OCI-LY1 (cell line): ENCODE data around the gene TBL3.

Experiments used
- EZH2 ChIP-seq: fragments of 200-600 bp; sonication (generic), shearing (Covaris generic); IDR thresholded peaks from 2 replicates; pipeline ENCODE4 v1.8.0; 2017; ENCODE audit warnings: borderline replicate concordance, mixed run types, mild to moderate bottlenecking, antibody characterized with exemption, low read length, moderate library complexity, mixed read lengths
- TF ChIP-seq, protein P1 (sequence below): fragments of 200-600 bp; sonication (generic), shearing (Covaris generic); IDR thresholded peaks from 2 replicates; pipeline ENCODE4 v1.5.1; 2017; ENCODE audit warnings: mild to moderate bottlenecking, antibody characterized with exemption, low read length, moderate library complexity, mixed read lengths

DNA sequence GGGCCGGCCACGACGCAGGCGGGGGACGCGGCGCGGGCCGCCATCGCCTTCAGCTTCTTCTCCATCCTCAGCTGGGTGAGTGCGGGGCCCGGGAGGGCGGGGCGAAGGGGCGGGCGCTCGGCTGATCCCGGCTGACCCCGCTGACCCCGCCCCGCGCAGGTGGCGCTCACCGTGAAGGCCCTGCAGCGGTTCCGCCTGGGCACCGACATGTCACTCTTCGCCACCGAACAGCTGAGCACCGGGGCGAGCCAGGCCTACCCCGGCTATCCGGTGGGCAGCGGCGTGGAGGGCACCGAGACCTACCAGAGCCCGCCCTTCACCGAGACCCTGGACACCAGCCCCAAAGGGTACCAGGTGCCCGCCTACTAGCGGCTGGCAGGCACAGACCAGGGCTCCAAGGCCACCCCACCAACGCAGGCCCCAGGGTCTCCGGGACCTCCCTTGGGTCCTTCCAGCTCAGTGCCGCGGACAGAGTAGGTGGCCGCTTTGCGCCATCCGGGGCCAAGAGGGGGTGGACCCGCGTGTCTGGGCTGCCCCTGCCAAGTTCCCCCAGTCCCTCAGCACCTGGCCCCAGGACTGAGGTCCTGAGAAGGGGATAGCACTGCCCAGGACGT is 21.0 kb downstream of the TBL3 start:
- TF ChIP-seq, protein P1, sequence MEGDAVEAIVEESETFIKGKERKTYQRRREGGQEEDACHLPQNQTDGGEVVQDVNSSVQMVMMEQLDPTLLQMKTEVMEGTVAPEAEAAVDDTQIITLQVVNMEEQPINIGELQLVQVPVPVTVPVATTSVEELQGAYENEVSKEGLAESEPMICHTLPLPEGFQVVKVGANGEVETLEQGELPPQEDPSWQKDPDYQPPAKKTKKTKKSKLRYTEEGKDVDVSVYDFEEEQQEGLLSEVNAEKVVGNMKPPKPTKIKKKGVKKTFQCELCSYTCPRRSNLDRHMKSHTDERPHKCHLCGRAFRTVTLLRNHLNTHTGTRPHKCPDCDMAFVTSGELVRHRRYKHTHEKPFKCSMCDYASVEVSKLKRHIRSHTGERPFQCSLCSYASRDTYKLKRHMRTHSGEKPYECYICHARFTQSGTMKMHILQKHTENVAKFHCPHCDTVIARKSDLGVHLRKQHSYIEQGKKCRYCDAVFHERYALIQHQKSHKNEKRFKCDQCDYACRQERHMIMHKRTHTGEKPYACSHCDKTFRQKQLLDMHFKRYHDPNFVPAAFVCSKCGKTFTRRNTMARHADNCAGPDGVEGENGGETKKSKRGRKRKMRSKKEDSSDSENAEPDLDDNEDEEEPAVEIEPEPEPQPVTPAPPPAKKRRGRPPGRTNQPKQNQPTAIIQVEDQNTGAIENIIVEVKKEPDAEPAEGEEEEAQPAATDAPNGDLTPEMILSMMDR = no peak
- no peak for TF ChIP-seq EZH2
